SK-N-SH treated with all-trans-retinoic acid at 6 μM for 48 hours (cell line): Measurements from ENCODE around the gene AGBL1.

ENCODE experiments used
- ARNTL ChIP-seq: fragments of 450-650 bp; formaldehyde crosslinking; IDR thresholded peaks from 2 replicates; pipeline ENCODE4 v1.5.0; 2020; ENCODE audit warnings: low read depth, mild to moderate bottlenecking, moderate library complexity, borderline replicate concordance
- CSDC2 ChIP-seq: fragments of 250-450 bp; sonication (Bioruptor Pico); IDR thresholded peaks from 2 replicates; pipeline ENCODE4 v1.5.0; 2020; ENCODE audit warnings: mild to moderate bottlenecking, moderate library complexity
- ESRRG ChIP-seq: fragments of 250-450 bp; sonication (Bioruptor Pico); IDR thresholded peaks from 2 replicates; pipeline ENCODE4 v1.6.1; 2021; ENCODE audit warnings: mild to moderate bottlenecking
- ISL1 ChIP-seq: fragments of 250-450 bp; sonication (Bioruptor Pico); IDR thresholded peaks from 2 replicates; pipeline ENCODE4 v2.1.2; 2022; ENCODE audit warnings: mild to moderate bottlenecking, moderate library complexity
- PPARA ChIP-seq: fragments of 250-450 bp; sonication (Bioruptor Pico); IDR thresholded peaks from 2 replicates; pipeline ENCODE4 v1.5.0; 2020; ENCODE audit warnings: mild to moderate bottlenecking, borderline replicate concordance
- TOX ChIP-seq: fragments of 250-450 bp; sonication (Bioruptor Pico); IDR thresholded peaks from 2 replicates; pipeline ENCODE4 v1.8.0; 2021; ENCODE audit warnings: mild to moderate bottlenecking, moderate library complexity, borderline replicate concordance

GRCh38 chr15:86403221-86403620, 323.6 kb downstream of the AGBL1 start:
- TF ChIP-seq PPARA (CRISPR knock-in tag) (no peak), CSDC2 (no peak), ISL1 (CRISPR knock-in tag) (no peak), TOX (no peak), ARNTL (CRISPR knock-in tag) (no peak), ESRRG (CRISPR knock-in tag) (no peak)
